Inferior parietal cortex (tissue), 1 donor: Measurements from ENCODE around the gene GRXCR2.
"Not testable (repeated sequence)": the region's sequence is repeated elsewhere in the genome, so short reads cannot be mapped to it uniquely, and the experiment has no call there.

ENCODE experiments used
- DNase-seq: peaks from one replicate; pipeline ENCODE4 v3.0.0-alpha.2; 2016; ENCODE audit errors: extremely low spot score

The GRXCR2 gene

GRCh38 chr5:145874765-145875164 lies 2.0 kb upstream of the GRXCR2 start:
- DNase-seq, result no peak

- DNase-seq, result no peak
These were observed 328 bp downstream of the GRXCR2 start for GRCh38 chr5:145872486-145872885.

DNA sequence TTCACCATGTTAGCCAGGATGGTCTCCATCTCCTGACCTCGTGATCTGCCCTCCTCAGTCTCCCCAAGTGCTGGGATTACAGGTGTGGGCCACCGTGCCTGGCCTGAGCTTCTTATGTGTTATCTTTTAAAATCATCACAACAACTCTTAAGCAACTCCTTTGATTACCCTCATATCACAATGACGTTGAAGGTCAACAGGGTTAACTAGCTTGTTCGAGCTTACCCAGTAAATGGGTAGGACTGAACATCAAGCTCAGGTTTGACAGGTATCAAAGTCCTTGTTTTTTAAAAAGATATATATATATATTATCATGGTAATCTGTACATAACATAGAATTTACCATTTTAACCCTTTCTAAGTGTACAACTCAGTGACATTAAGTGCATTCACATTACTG lies 3.1 kb downstream of the GRXCR2 start:
- DNase-seq, result no peak

DNA sequence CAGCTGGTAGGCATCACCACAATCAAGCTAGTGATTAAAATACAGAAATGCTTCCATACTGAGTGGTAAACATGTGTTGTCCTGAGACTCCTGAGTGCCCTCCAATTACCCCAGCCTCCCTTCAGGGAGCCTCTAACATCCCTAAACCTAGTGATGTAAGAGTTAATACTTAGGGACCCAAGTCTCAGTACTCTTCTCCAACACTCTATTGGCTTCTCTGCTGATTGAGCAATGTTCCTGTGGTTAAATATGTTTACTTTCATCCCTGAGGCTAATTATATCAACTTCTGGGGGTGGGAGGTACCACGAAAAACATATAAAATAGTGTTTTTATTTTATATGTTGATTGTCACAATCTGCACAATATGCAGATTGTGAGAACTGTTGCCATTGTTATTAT lies 5.0 kb downstream of the GRXCR2 start:
- no peak for DNase-seq

- DNase-seq, result not testable (repeated sequence)
These were observed 8.4 kb downstream of the GRXCR2 start for GRCh38 chr5:145864432-145864831.

- no peak for DNase-seq
These were observed 9.8 kb downstream of the GRXCR2 start for GRCh38 chr5:145863003-145863402.

- DNase-seq, result no peak
These were observed 12.9 kb downstream of the GRXCR2 start for GRCh38 chr5:145859897-145860296.

GRCh38 chr5:145859453-145859852 lies 13.4 kb downstream of the GRXCR2 start:
- DNase-seq, result no peak

GRCh38 chr5:145858959-145859358 lies 13.9 kb downstream of the GRXCR2 start:
- no peak for DNase-seq

GRCh38 chr5:145856285-145856818 lies 16.5 kb downstream of the GRXCR2 start:
- DNase-seq, result no peak

- DNase-seq, result no peak
These were observed 17.0 kb downstream of the GRXCR2 start for GRCh38 chr5:145855763-145856267.

DNA sequence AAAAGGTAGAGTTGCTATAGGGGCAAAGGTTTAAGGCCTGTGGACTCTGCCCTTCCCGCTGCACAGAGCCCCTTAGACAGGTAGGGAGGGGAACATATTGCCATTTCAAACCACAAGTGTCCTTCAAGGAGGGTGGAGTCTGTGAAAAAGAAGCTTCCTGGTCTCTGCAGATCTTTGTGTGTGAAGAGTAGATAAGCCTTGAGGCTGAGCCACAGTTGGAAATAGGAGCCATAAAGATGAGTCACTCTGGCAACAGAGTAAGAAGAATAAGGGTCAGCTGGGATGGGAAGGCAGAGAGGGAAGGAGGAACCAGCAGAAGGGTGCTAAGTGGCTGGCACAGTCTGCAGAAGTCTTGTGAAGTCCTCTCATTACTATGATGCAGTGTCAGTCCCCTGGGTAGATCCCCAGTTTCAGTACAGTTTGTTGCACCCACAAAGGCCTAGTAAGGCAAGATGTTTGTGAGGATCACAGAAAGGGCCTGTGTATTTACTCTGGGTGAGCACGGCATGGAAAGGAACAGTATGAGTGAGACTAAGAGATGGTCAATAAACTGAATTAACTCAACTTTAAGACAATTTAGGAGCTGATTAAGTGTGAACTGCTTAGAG lies 18.1 kb downstream of the GRXCR2 start:
- DNase-seq, result peak; percentile 23

DNA sequence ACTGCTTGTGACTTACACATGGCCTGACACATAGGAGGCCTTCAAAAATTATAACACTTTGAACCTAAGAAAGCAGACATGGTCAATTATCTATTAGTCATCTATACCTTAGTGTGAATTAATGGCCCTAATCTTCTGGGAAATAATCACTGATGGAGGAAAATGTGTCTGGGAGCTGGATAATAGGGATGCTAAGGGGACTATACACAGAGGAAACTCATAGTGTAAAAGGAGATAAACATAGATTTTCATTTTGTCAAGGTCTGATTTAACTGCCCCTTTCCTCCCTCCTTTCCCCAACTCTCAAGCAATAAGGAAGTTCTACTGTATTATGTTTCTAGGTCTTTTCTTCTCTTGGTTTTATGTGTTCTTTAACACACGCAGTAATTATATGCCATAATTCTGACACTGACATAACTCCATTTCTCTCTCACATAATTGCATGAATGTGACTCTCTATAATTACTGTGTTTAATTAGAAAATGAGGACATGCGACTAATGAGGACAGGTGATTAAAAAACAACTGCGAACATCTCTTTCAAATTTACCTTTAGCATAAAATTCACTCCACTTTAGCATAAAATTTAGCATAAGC lies 18.9 kb downstream of the GRXCR2 start:
- no peak for DNase-seq

- no peak for DNase-seq
These were observed 19.8 kb downstream of the GRXCR2 start for GRCh38 chr5:145852990-145853389.

- no peak for DNase-seq
These were observed 24.0 kb downstream of the GRXCR2 start for GRCh38 chr5:145848854-145849253.

GRCh38 chr5:145847499-145848497 lies 25.0 kb downstream of the GRXCR2 start:
- no peak for DNase-seq

GRCh38 chr5:145846081-145846480 lies 26.7 kb downstream of the GRXCR2 start:
- no peak for DNase-seq

DNA sequence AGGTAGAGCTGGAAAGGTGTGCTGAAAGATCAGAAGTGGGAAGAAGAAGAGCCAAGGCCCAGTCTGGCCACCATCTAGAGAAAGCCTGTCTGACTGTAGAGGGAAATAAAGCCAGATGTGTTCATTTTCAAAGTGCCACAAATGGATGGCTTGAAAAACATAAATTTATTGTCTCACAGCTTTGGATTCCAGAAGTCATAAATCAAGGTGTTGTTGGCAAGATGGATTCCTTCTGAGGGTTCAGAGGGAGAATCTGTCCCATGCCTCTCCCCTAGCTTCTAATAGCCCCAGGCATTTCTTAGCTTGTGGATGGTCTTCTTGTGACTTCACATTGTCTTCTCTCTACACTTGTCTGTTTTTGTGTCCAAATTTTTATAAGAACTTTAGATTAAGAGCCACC lies 31.5 kb downstream of the GRXCR2 start:
- DNase-seq, result no peak

GRCh38 chr5:145840458-145841132 lies 32.2 kb downstream of the GRXCR2 start:
- no peak for DNase-seq

DNA sequence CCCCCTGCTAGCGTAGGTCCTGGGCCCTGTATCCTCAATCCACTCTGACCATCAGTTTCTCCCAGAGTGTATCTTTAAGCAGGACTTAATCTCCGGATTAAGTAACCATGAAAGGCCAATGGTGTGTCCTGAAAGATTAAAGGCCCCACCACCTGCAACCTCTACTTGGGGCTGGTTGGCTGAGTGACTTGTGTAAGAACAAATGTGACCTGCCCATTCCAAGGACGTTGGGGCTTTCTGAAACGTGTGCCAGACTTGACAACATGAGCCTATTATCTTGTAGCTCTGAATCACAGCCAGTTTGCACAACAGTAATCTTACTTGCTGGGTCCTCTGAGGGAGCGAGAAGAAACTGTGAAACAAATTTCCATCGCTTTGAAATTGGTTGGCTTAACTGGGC lies 34.5 kb downstream of the GRXCR2 start:
- no peak for DNase-seq

GRCh38 chr5:145836241-145836640 lies 36.6 kb downstream of the GRXCR2 start:
- DNase-seq, result not testable (repeated sequence)

DNA sequence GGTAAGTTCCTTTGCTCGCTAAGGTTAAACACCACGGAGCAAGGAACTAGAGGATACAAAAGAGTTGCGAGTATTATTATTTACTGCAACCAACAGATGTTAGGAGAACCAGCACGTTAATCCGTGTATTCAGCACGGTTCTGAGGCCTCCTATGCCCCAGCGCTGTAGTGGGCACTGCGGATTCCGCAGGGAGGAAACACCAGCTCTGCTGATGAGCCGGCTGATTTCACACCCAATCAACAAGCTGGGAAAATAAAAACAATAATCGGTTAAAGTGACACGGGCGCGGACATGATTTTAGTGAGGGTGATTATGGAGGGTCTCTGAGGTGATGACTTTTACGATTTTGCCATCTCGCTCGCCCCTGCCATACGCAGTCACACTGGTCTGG lies 37.0 kb downstream of the GRXCR2 start:
- no peak for DNase-seq
